ENCODE results near the gene CASK.

The CASK gene

DNA sequence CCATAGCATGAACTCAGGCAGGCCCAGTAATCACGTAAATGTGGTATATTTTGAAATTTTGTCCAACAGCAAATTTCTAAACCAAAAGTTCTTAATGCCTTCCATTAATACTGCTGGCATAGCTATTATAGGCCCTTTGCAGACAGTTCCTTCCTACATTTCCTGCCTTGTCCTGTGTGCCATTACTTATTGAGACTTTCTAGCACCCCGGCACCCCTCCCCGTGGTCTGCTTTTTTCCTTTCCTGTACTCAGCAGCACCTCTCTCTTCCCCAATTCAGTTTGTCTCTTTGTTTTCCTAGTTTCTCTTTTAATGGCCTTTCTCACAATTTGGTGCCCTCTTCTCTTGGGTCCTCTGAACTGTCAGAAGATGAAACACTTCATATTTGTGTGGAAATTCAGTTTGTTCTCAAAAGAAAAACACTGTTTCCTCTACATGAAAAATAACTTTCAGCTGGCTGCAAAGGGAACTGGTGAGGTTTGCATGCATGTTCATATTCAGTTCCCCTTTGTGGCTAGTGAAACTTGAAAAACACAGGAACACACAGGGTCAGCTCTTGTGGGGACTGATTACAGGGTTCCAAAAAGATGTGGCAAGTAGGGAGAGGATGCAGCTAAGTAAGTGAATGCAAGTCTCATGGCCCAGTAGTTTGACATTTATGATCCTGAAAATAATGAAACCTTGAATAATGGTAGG, 217.5 kb downstream of the CASK start:
- H3K4me3 ChIP-seq (ENCODE audit: low read length), result no peak overlapping the region
- no peak for TF ChIP-seq CTCF (IDR thresholded peaks at IDR 0.05; ENCODE audit: insufficient read depth, low read depth, low read length, missing control alignments)
- no peak for DNase-seq (ENCODE audit: low read depth)

- H3K4me3 ChIP-seq (ENCODE audit: low read length), result no peak overlapping the region
- no peak for DNase-seq (ENCODE audit: low read depth)
- TF ChIP-seq CTCF (IDR thresholded peaks at IDR 0.05; ENCODE audit: insufficient read depth, low read depth, low read length, missing control alignments), result no peak
Observed at GRCh38 chrX:41705042-41705441, 218.3 kb downstream of the CASK start.

- no peak overlapping the region for H3K4me3 ChIP-seq (ENCODE audit: low read length)
- TF ChIP-seq CTCF (IDR thresholded peaks at IDR 0.05; ENCODE audit: insufficient read depth, low read depth, low read length, missing control alignments), result no peak
- DNase-seq (ENCODE audit: low read depth), result no peak
Observed at GRCh38 chrX:41703574-41704029, 219.8 kb downstream of the CASK start.

- no peak overlapping the region for H3K4me3 ChIP-seq (ENCODE audit: low read length)
- no peak for TF ChIP-seq CTCF (IDR thresholded peaks at IDR 0.05; ENCODE audit: insufficient read depth, low read depth, low read length, missing control alignments)
- DNase-seq (ENCODE audit: low read depth), result peak; percentile 1
Observed at GRCh38 chrX:41695426-41695825, 227.9 kb downstream of the CASK start.

GRCh38 chrX:41693024-41693423, 230.3 kb downstream of the CASK start:
- DNase-seq (ENCODE audit: low read depth), result no peak
- TF ChIP-seq CTCF (IDR thresholded peaks at IDR 0.05; ENCODE audit: insufficient read depth, low read depth, low read length, missing control alignments), result no peak
- no peak overlapping the region for H3K4me3 ChIP-seq (ENCODE audit: low read length)

GRCh38 chrX:41692162-41692749, 231.1 kb downstream of the CASK start:
- H3K4me3 ChIP-seq (ENCODE audit: low read length), result no peak overlapping the region
- no peak for TF ChIP-seq CTCF (IDR thresholded peaks at IDR 0.05; ENCODE audit: insufficient read depth, low read depth, low read length, missing control alignments)
- no peak for DNase-seq (ENCODE audit: low read depth)

- no peak overlapping the region for H3K4me3 ChIP-seq (ENCODE audit: low read length)
- no peak for DNase-seq (ENCODE audit: low read depth)
- no peak for TF ChIP-seq CTCF (IDR thresholded peaks at IDR 0.05; ENCODE audit: insufficient read depth, low read depth, low read length, missing control alignments)
Observed at GRCh38 chrX:41689711-41690110, 233.6 kb downstream of the CASK start.
